Sciatic nerve (tissue), 2 donors: ENCODE results near the gene PRKAG2. TPM values are rescaled to one million over a fixed set of nuclear protein-coding genes. Genes with fewer than 3 reads are reported as not detected.
A peak's percentile ranks its signal among the peaks of the same experiment; 100 is the strongest.
"Not testable (repeated sequence)": the region's sequence is repeated elsewhere in the genome, so short reads cannot be mapped to it uniquely, and the experiment has no call there.

Experiments used
- ATAC-seq: fragments of 200-7000 bp; cut with Tn5 transposase; one replicate; pipeline ENCODE4 v1.9.1; 2020; ENCODE audit warnings: mild to moderate bottlenecking, moderate library complexity
- DNase-seq: peaks from one replicate; pipeline ENCODE4 v3.0.0-alpha.2; 2020; ENCODE audit warnings: low spot score
- intact Hi-C: fragments of 100-400 bp; cut with DNase I; formaldehyde crosslinking; loops from one replicate; pipeline ENCODE4 v1.14.2; 2022
- total RNA-seq: library from RNA; stranded (reverse); fragmentation: NEBNext Ultra II Directional; extraction: Animal tissue kit (Norgen Biotek cat#: 25700); gene quantifications from one replicate; pipeline ENCODE4 v1.2.1, GENCODE V29; 2021
- donor health status: DM: no; HTN: no; CAD: no.
- donor health status: DM: no; HTN: no; CAD: no.

The PRKAG2 gene
- total RNA-seq, 1 donor from 2014 or later: 31.5 TPM

DNA sequence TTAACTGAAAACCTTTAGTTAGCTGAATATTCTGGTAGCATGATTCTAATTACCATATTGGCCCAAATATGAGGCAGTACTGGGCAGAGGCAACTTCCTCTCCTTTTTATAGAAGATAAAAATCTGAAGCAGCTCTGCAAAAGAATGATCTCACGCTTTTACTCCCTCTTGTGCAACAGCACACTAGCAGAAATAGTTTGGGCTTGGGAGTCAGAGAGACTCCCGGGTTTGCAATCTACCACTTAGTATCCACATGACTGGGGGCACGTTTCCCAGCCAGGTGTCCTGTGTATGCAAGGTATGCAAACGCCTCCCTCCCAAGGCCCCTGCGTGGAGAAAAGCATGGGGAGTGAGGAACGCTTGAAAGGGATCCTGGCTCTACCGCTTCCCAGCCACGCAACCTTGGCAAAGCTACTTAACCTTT lies 310.0 kb downstream of the PRKAG2 start:
- intact Hi-C loops: no loop called here
- ATAC-seq (peak; percentile 73), DNase-seq (no peak)

DNA sequence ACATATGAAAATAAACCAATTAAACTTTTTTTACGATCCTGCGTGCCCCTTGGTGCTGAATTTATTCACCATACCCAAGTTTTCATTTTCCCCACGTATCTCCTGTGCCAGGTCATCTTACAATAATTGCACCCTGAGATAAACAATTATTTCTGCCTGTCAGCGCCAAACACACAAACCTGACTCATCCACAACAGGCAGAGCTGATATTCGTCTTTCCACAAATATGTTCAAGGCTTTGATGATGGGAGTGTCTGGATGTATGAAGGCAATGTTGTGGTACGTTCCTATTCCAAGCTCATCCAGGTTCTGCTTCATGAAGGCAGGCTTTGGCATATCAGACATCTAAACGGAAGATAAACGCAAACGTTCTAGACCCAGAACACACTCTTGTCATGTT lies 311.4 kb downstream of the PRKAG2 start:
- no peak for ATAC-seq
- no peak for DNase-seq
- intact Hi-C loops: no loop called here

DNA sequence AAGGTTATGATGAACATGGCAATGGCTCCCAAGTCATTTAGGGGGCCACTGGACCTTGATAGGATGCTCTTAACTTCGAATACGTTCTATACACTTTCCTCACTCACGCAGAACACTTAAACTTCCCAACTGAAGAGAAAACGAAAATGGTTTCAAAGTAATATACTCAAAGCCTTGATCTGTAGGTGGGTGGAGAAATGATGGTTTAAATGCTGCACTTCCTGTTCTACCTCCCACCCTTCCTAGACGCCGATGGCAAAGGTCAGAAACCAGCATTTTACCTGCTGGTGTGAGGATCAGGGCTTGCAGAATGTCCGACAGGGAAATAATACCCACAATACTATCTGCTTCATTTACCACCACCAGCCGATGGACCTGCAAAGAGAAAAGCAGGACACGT lies 316.7 kb downstream of the PRKAG2 start:
- DNase-seq: no peak
- no peak for ATAC-seq
- intact Hi-C loops: no loop called here

DNA sequence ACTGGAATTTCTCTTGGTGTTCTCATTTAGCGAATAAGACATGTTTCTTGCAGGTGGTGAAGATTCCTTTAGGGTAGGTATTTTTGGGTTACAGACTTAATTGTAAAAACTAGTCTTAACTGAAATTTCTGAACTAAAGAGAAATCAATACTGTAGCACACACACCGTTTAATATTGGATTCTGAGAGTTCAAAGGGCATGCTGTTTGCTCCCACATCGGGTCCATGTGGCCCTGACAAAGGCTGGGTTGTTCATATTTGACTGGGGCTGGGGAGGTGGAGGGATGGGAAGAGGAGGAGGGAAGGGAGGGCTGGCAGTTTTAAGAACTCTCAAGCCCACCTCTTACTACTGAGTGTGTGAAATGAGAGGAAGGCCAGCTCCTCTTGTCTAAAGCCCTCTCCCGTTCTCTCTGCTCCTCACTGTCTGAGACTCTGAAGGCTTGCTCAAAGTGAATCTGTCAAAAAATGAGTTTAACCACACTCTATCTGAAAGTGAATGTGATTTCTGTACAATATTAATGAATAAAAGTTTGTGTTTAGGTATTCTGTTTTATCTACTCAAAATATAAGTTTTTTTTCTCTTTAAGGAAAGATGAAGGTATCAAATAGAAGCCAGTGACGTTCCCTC lies 317.2 kb downstream of the PRKAG2 start:
- DNase-seq (no peak), ATAC-seq (no peak)
- intact Hi-C loops: no loop called here

DNA sequence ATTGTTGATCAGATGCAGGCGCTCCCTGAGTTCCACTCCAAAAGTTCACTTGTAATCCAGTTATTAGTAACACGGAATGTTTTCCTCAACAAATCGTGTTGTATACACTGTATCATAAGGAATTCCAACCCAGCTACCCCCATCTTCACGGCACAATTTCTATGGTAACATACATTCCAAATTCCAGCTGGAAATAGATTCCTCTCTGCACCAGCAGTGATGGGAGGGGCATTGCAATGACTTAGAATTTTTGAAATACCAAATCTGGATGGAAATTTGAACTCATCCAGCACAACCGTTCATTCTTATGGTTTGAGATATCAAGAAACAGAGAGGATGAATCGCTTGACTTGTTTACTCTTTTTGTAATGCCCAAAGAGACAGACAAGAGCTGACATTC lies 318.3 kb downstream of the PRKAG2 start:
- intact Hi-C loops: no loop called here
- ATAC-seq (no peak), DNase-seq (no peak)

DNA sequence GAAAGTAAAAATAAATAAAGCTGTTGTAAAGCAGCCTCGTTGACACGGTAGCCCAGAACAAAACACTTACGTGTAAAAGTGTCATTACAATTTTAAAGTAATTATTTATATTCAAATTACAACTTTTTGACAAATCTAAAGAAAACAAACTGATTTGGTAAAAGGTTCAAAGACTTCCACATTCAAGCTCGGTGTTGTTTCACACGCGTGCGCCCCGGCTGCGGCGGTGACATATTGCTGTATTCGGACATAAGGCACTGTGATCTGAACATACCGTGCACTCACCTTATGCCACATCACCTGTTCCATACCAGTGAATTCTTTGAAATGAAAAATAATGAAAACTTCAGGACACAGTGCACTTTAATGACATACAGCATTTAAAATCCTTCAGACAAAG lies 320.3 kb downstream of the PRKAG2 start:
- intact Hi-C loops: no loop called here
- DNase-seq: no peak
- no peak for ATAC-seq

DNA sequence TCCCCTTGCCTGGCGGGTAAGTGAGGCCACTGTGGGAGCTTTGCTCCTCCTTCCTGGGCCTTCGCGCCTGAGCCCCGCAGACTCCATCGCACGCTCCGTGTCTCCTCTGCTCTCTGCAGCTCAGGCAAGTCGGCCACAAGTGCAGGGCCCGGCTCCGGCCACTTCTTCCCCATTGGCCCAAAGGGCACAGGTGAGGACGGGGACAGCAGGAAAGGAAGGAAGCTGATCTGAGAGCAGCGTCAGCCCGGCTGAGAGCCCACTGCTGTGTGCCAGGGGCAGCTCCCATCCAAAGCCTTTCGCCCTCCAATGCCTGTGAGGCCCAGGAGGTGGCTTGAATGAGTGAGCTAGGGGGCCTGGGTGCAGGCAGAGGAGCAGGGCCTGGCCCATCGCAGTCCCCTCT lies 323.6 kb downstream of the PRKAG2 start:
- peak; percentile 21 for ATAC-seq
- intact Hi-C loops: no loop called here
- DNase-seq: no peak

DNA sequence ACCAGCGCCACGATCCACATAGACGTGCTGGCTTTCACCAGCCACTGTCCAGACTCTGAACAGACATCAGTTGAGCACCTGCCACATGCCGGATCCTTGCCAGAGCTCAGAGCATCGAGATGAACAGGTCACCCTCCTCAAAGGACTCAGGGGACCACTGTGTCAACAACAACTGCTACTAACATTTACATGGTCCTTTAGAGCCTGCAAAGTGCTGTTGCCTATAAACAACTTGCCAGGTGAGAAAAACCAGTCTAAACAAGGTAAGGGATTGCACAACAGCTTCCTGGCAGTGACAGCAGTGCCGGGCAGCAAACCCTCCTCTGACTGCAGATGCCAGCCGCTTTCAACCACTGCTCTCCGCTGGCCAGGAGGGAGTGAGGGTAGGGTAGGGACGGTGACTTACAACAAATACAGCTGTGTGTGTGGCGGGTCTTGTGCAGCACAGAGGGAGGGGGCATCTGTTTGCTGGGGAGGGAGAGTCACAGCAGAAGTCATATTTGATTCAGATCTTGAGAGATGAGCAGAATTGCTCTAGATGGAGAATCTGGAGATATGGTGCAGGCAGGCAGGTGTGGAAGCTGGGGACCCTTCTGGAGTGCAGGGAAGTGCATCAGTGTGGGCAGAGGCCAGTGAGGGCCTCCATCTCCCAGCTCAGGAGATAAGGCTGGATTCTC lies 324.4 kb downstream of the PRKAG2 start:
- intact Hi-C loops: no loop called here
- no peak for ATAC-seq
- no peak for DNase-seq

DNA sequence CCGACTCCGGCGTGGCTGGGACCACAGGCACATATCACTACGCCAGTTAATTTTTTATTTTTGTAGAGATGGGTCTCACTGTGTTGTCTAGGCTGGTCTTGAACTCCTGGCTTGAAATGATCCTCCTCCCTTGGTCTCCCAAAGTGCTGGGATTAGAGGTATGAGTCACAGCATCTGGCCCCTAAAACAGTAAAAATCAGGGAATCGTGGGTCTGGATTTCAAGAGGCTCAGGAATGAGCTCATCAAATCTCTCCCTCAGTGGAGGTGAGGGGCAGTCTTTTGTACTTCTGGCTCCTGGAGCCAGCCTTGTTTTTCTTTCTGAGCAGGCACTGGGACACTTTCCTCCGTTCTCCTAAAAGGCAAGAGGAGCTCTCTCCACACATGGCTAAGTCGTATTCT lies 325.1 kb downstream of the PRKAG2 start:
- intact Hi-C loops: no loop called here
- DNase-seq: no peak
- no peak for ATAC-seq

DNA sequence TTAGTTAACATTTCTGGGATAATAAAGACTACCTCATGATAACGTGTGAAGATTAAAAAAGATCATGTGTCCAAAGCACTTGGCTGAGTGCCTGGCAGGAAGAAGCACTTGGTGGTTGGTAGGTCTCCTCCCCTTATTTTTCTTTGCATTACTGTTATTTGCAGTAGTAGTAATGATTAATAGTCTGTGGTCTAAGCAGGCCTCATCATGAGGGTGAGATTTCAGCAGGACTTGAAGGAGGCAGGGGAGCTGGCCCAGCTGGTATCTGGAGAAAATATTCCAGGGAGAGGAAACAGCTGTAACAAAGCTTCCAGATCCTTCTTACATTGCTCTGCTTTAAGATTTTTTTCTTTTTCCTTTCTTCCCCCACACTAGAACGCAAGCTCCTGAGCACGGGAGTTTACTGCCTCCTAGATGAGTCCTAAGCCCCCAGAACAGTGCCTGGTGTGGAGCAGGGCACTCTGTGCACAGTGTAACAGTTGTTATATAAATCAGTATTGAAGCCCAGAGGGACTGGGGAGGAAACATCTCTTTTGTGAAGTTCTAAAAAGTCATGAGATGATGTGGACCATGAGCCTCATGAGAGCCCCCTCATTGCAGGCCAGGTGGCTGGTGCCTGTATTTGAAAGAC lies 326.1 kb downstream of the PRKAG2 start:
- intact Hi-C loops: no loop called here
- ATAC-seq: no peak
- DNase-seq: no peak

DNA sequence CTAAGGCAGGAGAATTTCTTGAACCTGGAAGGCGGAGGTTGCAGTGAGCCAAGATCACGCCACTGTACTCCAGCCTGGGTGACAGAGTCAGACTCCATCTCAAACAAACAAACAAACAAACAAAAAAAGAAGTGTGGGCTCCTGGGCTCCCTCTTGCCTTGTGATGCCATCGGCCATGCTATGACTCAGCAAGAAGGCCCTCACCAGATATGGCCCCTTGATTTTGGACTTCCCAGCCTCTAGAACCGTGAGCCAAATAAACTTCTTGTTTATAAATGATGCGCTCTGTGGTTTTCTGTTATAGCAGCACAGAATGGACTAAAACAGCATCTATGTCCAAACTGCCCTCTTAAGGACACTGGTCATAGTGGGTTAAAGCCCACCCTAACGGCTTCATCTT lies 327.3 kb downstream of the PRKAG2 start:
- intact Hi-C loops: no loop called here
- DNase-seq: no peak
- no peak for ATAC-seq

DNA sequence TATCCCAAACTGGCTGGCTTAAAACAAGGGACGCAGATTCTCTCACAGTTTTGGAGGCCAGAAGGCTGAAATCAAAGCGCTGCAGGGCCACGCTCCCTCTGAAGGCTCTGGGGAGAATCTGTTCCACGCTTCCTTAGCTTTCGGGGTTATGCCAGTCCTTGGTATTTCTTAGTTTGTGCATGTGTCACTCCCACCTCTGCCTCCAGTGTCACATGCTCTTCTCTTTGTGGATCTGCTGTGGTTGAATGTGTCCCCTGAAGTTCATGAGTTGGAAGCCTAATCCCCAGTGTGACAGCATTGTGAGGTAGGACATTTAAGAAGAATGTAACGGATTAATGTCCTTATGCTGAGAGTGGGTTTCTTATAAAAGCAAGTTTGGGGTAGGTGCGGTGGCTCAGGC lies 327.8 kb downstream of the PRKAG2 start:
- intact Hi-C loops: no loop called here
- DNase-seq (no peak), ATAC-seq (no peak)

DNA sequence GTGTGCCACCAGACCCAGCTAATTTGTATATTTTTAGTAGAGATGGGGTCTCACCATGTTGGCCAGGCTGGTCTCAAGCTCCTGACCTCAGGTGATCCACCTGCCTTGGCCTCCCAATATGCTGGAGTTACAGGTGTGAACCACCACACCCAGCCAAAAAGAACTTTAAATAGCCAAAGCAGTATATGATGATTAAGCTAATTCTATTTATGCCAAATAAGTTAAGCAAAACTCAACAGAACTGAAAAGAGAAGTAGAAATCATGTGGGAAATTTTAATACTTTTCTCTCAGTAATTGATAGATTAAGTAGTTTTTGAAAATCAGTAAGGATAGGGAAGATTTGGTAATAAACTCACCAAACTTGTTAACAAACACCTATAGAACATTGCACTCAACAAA lies 332.7 kb downstream of the PRKAG2 start:
- DNase-seq (no peak), ATAC-seq (no peak)
- intact Hi-C loops: no loop called here

DNA sequence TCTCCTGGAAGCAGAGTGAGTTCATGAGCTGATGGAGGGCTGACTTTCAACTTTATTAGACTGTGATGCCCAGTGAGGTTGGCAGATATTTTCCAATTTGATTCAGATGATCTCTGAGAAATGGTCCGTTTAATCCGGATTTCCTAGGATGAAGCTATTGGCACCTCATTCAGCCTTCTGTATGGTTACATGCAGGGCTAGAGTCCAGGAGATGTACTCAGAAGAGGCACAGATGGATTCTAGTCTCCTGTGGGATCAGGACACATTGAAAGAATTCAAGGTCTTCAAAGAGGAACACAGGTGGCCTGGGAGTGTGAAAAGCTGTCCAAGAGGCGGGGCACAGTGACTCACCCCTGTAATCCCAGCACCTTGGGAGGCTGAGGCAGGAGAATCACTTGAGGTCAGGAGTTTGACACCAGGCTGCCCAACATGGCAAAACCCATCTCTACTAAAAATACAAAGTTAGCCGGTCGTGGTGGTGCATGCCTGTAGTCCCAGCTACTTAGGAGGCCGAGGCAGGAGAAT lies 334.2 kb downstream of the PRKAG2 start:
- intact Hi-C loops: no loop called here
- no peak for ATAC-seq
- DNase-seq: no peak

DNA sequence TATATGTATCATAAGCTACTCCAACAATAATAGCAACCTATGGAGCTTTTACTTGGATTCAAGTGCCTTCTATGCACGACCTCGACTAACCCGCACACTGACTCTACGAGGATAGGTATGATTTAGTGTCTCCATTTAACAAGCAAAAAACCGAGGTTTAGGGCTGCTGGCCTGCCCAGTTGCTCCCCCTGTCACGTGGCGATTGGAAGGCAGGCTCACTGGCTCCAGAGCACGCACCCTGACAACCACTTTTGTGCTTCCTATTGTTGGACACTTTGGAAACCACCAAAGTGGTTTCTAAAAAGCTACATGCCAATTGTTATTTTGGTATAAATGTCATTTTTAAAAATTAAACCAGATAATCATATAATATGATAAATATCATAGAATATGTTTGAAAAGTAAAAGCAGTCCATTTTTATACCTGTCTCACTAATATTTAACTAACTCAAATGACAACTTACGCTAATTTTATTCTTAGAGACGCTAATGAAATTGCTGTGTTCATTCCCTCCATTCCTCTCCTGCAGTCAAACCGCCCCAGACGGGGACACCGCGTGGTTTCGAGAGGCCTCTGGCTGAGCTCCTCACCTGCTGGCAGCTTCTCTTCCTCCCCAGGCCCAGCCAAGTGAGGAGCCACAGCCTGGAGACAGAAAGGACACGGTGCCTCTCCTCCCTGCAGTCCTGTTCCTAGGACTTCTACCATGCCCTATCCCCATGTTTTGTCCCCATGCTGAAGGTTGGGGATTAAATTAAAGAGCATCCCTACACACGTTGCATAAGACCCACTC lies 335.0 kb downstream of the PRKAG2 start:
- DNase-seq: no peak
- no peak for ATAC-seq
- intact Hi-C loops: no loop called here

DNA sequence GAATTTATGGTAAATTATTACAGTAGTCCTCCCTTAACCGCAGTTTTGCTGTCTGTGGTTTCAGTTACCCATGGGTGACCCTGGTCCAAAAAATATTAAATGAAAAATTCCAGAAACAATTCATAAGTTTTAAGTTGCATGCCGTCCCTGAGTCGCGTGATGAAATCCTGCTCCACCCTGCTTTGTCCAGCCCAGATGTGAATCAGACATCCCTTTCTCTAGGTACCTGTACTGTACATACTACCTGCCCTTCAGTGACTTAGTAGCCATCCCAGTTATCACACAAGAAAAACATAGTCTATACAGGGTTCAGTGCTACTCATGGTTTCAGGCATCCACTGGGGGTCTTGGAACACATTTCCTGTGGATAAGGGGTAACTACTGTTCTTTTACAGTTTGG lies 336.8 kb downstream of the PRKAG2 start:
- intact Hi-C loops: no loop called here
- no peak for DNase-seq
- ATAC-seq: no peak

DNA sequence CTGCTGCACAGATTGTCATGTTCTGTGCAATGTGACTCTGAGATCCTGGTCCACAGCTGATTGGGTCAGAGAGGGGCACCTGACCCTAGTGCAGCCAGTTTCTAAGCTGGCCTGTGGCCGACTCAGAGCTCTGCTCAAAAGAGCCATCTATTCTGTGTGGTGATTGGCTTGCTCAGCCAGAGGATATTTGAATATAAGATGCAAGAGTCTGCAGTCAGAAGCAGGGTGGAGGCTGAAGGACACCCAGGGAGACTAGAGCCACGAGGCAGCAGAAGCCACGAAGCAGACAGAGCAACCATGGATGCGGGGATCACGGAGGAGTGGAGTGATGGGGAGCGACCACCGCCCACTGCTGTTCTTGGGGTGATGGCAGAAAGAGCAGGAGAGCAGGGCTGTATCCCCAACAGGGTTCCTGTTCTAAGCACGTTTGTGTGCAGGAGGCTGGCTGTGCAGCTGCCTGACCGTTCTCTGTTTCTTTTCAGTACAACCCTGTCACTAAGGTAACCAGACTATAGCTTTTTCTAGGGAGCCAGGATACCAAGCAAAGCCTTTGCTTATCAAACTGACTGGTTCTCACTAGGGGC lies 337.7 kb downstream of the PRKAG2 start:
- DNase-seq (no peak), ATAC-seq (peak; percentile 71)
- intact Hi-C loops: no loop called here

DNA sequence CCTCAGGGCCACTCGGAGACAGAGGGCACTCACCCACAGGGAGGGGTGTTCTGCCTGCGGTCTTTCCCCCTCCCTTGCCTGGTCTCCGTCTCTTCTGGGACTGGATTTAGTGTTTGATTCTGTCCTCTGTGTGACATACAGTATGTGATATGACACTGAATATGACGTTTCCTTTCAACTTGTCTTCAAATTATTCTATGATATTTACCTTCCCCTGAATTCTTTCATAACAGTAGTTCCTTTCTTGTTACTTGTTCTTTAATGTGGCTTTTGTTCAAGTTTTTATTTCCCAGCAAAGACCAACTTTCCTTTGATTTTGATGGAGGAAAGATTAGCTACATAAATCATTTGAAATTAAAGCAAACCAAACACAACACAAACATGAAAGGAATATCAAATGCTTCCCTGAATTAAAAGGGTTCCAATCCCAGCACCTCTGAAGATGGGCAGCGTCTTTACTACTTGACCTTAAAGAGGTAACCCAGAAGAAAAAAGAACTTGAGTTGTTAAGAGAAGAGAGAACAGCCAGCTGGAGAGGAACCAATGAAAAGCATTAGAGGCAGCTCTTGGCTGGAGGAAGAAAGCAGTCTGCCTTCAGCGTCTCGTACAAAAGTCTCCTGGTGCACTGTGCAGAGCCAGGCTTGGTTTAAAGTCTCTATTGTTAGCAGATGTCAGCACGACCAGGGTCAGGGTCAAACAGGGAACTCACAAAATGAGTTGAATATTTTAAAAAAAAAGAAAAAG lies 338.9 kb downstream of the PRKAG2 start:
- intact Hi-C loops: no loop called here
- ATAC-seq (peak; percentile 96), DNase-seq (no peak)

DNA sequence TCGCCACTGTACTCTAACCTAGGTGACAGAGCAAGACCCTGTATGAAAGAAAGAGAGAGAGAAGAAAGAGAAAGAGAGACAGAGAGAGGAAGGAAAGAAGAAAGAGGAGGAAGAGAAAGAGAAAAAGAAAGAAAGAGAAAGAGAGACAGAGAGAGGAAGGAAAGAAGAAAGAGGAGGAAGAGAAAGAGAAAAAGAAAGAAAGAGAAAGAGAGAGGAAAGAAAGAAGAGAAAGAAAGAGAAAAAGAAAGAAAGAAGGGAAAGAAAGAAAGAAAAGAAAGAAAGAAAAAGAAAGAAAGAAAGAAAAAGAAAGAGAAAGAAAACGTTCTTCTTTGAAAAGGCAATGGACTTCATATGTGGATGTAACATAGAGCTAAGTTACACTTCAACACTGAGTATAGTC lies 340.7 kb downstream of the PRKAG2 start:
- intact Hi-C loops, DNase-seq, ATAC-seq: not testable (repeated sequence)
